Sigmoid colon (tissue), 7 donors: ENCODE measurements around the gene GTSF1L. TPM values are rescaled to one million over a fixed set of nuclear protein-coding genes. Genes with fewer than 3 reads are reported as not detected.

Source experiments
- DNase-seq: peaks from one replicate; pipeline ENCODE4 v3.0.0-alpha.2; 2019
- H3K27ac ChIP-seq, 4 donors: fragments of 200-600 bp; sonication (generic); one replicate each; pipeline ENCODE4 v1.5.1; 2016 to 2019; ENCODE audit warnings: mild to moderate bottlenecking in 1 of 4
- H3K27me3 ChIP-seq, 3 donors: fragments of 200-600 bp; sonication (generic); one replicate each; pipeline ENCODE4 v1.5.1; 2019; ENCODE audit warnings: mild to moderate bottlenecking in 1 of 3
- H3K36me3 ChIP-seq, 4 donors: fragments of 200-600 bp; sonication (generic); one replicate each; pipeline ENCODE4 v1.5.1; 2016 to 2019
- H3K4me1 ChIP-seq, 4 donors: fragments of 200-600 bp; sonication (generic); one replicate each; pipeline ENCODE4 v1.5.1; 2017 to 2019
- H3K4me3 ChIP-seq, 4 donors: fragments of 200-600 bp; sonication (generic); one replicate each; pipeline ENCODE4 v1.5.1; 2017 to 2019; ENCODE audit warnings: mild to moderate bottlenecking in 2 of 4, moderate library complexity in 1 of 4
- H3K9me3 ChIP-seq, 4 donors: fragments of 200-600 bp in 3 of 4; sonication (generic) in 3 of 4; one replicate each; pipeline versions ENCODE4 v1.5.1 to v1.6.1; 2013 to 2019
- EP300 ChIP-seq, 4 donors: sonication (generic); formaldehyde crosslinking; IDR thresholded peaks; one replicate each; pipeline ENCODE4 v1.6.1; 2017; ENCODE audit warnings: antibody characterized with exemption in 4 of 4
- POLR2A ChIP-seq, 2 donors: fragments of 450-650 bp; IDR thresholded peaks; one replicate each; pipeline ENCODE4 v1.6.1; 2016; ENCODE audit warnings: antibody characterized with exemption in 2 of 2, mild to moderate bottlenecking in 2 of 2, moderate library complexity in 2 of 2
- POLR2AphosphoS5 ChIP-seq, 4 donors: sonication (generic); formaldehyde crosslinking; IDR thresholded peaks; one replicate each; pipeline ENCODE4 v1.6.1; 2017; ENCODE audit warnings: antibody characterized with exemption in 4 of 4
- WGBS, 2 donors: extraction: QIAGEN DNeasy Blood & Tissue Kit; methylation state at CpG; one replicate each; pipeline ENCODE4 v1.1.7; 2013; 5-methylcytosine and 5-hydroxymethylcytosine counted together
- intact Hi-C: fragments of 100-400 bp; cut with DNase I; formaldehyde crosslinking; loops from one replicate; pipeline ENCODE4 v1.15.1; 2023
- polyA plus RNA-seq, 3 donors: library from polyadenylated mRNA; stranded (reverse); fragments of 200-250 nt; gene quantifications; one replicate each; pipeline ENCODE4 v1.2.3, GENCODE V29; 2013
- total RNA-seq, 4 donors: library from RNA; depleted of rRNA; stranded (reverse); fragments of >200 nt; gene quantifications; one replicate each; pipeline ENCODE4 v1.1.0, GENCODE V29; 2016
- TF ChIP-seq, protein P1 (sequence below), 4 experiments: fragments of 450-650 bp in 3 of 4; fragments of 200-600 bp in 1 of 4; IDR thresholded peaks; one replicate each; pipeline ENCODE4 v1.5.1; 2016 to 2019; ENCODE audit warnings: antibody characterized with exemption in 4 of 4, mild to moderate bottlenecking in 3 of 4, moderate library complexity in 2 of 4
- donor health status: healthy with polysubstance abuse.
- donor health status: Bipolar disorder and iron deficiency.
- donor health status: healthy.

GTSF1L gene
- total and polyA plus RNA-seq, 7 donors: 0.17 TPM; not detected in 6

DNA sequence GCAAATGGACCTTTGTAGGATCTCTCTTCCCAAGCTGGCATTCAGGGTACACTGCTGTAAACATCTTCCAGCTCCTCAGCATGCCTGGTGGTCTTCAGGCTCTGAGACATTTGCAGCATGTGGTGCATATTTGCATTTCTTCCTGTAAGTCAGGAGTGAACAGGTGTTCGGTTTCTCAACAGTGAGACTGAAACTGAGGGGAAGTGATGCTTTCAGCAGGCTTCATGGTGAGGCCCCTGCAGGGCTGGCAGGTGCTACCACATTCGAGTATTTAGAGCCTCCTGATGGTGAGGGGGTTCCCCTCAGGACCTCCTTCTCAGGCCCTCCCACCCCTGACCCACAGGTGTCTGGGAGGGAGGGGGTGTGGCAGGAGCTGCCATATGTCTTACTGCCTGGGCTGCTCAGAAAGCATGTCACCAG, 44.8 kb downstream of the GTSF1L start:
- intact Hi-C loops: no loop called here
- 44 to 64% methylated on average over 2 of the region's 2 CpGs for WGBS, 2 donors
- H3K27me3 ChIP-seq: no peaks in the 10 kb centered on the region
- H3K27ac ChIP-seq: no peak overlapping the region
- H3K4me3 ChIP-seq: no peak overlapping the region
- TF ChIP-seq POLR2A (IDR thresholded peaks at IDR 0.05) (no peak), POLR2AphosphoS5 (IDR thresholded peaks at IDR 0.05) (no peak), EP300 (IDR thresholded peaks at IDR 0.05) (no peak)
- TF ChIP-seq, protein P1, sequence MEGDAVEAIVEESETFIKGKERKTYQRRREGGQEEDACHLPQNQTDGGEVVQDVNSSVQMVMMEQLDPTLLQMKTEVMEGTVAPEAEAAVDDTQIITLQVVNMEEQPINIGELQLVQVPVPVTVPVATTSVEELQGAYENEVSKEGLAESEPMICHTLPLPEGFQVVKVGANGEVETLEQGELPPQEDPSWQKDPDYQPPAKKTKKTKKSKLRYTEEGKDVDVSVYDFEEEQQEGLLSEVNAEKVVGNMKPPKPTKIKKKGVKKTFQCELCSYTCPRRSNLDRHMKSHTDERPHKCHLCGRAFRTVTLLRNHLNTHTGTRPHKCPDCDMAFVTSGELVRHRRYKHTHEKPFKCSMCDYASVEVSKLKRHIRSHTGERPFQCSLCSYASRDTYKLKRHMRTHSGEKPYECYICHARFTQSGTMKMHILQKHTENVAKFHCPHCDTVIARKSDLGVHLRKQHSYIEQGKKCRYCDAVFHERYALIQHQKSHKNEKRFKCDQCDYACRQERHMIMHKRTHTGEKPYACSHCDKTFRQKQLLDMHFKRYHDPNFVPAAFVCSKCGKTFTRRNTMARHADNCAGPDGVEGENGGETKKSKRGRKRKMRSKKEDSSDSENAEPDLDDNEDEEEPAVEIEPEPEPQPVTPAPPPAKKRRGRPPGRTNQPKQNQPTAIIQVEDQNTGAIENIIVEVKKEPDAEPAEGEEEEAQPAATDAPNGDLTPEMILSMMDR (IDR thresholded peaks at IDR 0.05): no peak
- no peaks in the 10 kb centered on the region for H3K9me3 ChIP-seq
- DNase-seq: no peak
- H3K36me3 ChIP-seq: no peaks in the 10 kb centered on the region
- no peaks in the 10 kb centered on the region for H3K4me1 ChIP-seq

DNA sequence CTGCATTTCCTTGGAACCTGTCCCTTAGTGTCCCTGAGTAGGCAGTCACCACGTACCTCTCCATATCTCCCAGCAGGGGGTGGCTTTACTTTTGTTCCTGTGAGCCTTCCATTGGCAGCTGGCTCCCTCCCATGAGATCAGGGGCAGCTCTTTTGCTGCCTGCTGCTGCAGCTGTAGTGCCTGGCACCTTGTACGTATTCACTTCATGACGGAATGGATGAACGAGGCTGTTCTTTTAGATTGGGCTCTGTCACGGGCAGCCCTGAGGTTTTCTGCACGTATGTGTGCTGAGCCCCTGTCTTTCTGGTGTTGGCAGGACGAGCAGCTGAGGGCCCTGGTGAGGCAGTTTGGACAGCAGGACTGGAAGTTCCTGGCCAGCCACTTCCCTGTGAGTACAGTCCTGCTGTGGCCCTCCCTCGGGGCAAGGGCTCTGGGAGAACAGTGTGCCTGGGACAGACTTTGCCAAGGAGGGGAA, 45.3 kb downstream of the GTSF1L start:
- TF ChIP-seq POLR2A (IDR thresholded peaks at IDR 0.05) (no peak), EP300 (IDR thresholded peaks at IDR 0.05) (no peak), POLR2AphosphoS5 (IDR thresholded peaks at IDR 0.05) (no peak)
- TF ChIP-seq, protein P1 (IDR thresholded peaks at IDR 0.05): no peak
- Histone ChIP-seq H3K4me1 (no peaks in the 10 kb centered on the region), H3K9me3 (no peaks in the 10 kb centered on the region), H3K27me3 (no peaks in the 10 kb centered on the region), H3K36me3 (no peaks in the 10 kb centered on the region), H3K4me3 (no peak overlapping the region), H3K27ac (no peak overlapping the region)
- 74 to 85% methylated on average over 8 of the region's 8 CpGs for WGBS, 2 donors
- DNase-seq: no peak
- intact Hi-C loops: no loop called here

DNA sequence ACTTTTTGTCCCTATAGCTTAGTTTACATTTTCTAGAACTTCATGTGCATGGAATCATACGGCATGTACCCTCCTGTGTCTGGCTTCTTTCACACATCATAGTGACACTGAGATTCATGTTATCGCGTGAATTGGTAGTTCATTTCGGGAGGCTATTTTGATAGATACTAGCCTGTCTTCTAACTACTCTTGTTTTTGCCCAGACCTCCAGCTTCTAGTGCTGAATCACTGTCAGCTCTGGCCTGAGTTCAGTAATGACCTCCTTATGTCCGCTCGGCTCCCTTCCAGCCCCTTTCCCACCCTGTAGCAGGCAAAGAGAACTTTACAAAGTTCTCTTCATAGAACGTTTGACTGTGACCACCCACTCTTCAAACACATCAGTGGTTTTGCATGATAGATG, 45.8 kb downstream of the GTSF1L start:
- DNase-seq: no peak
- Histone ChIP-seq H3K27me3 (no peaks in the 10 kb centered on the region), H3K36me3 (no peaks in the 10 kb centered on the region), H3K4me1 (no peaks in the 10 kb centered on the region), H3K4me3 (no peak overlapping the region), H3K9me3 (no peaks in the 10 kb centered on the region), H3K27ac (no peak overlapping the region)
- intact Hi-C loops: no loop called here
- WGBS, 2 donors: 84 to 91% methylated on average over 7 of the region's 7 CpGs
- TF ChIP-seq EP300 (IDR thresholded peaks at IDR 0.05): no peak

DNA sequence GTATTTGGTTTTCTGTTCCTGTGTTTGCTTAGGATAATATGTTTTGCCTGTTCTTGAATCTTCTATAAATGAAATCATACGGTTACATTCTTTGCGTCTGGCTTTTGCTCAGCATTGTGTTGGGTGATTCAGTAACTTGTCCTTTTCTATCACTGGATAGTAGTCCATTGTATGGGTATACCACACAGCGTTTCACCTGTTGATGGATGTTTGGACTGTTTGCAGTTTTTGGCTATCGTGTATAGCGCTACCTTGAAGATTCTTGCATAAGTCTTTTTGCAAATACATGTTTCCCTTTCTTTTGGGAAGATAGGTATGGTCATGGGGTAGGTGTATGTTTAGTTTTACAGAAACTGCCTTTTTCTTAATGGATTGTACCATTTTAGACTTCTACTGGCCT, 50.4 kb downstream of the GTSF1L start:
- DNase-seq: no peak
- WGBS, 2 donors: 94 to 97% methylated on average over 5 of the region's 5 CpGs
- TF ChIP-seq, protein P1 (IDR thresholded peaks at IDR 0.05): no peak
- no peak for TF ChIP-seq EP300 (IDR thresholded peaks at IDR 0.05)
- TF ChIP-seq POLR2AphosphoS5 (IDR thresholded peaks at IDR 0.05): no peak
- no peak for TF ChIP-seq POLR2A (IDR thresholded peaks at IDR 0.05)

More for the DNA sequence above, 50.4 kb downstream of the GTSF1L start:
- Histone ChIP-seq H3K4me3 (no peak overlapping the region), H3K36me3 (no peaks in the 10 kb centered on the region), H3K9me3 (no peaks in the 10 kb centered on the region), H3K4me1 (no peaks in the 10 kb centered on the region), H3K27me3 (peaks cover 0 to 18% (median 0%) of the 10 kb centered on the region in 3 donors), H3K27ac (no peak overlapping the region)
- intact Hi-C loops: no loop called here

Other genes starting within 250 kb of the GTSF1L start
- 10 to 100 TPM in 3 of 4 donors, 1 to 10 TPM in 1; 9.0 to 26.9 (median 11.8) TPM for gene L3MBTL1, start 219.3 kb downstream of the GTSF1L start, total RNA-seq
- 1 to 10 TPM in 2 of 3 donors, under 1 TPM in 1; 0.46 to 5.0 (median 1.2) TPM for gene L3MBTL1, start 219.3 kb downstream of the GTSF1L start, polyA plus RNA-seq
- 1 to 10 TPM in 1 of 4 donors, under 1 TPM in 2, not detected in 1; 0.66 to 8.3 (median 0.71) TPM for gene SGK2, start 168.0 kb downstream of the GTSF1L start, total RNA-seq
- gene SGK2, start 168.0 kb downstream of the GTSF1L start, polyA plus RNA-seq: 100 to 1,000 TPM in 1 of 3 donors, 10 to 100 TPM in 2; 46.2 to 114 (median 49.2) TPM
- 10 to 100 TPM; 26.4 to 46.3 (median 29.8) TPM for gene IFT52, start 136.1 kb downstream of the GTSF1L start, total RNA-seq
- 10 to 100 TPM; 15.7 to 32.4 (median 30.7) TPM for gene IFT52, start 136.1 kb downstream of the GTSF1L start, polyA plus RNA-seq
- under 1 TPM in 1 of 4 donors, not detected in 3; 0.27 TPM for gene MYBL2, start 59.9 kb downstream of the GTSF1L start, total RNA-seq
- 10 to 100 TPM in 1 of 3 donors, 1 to 10 TPM in 2; 1.2 to 40.6 (median 6.9) TPM for gene MYBL2, start 59.9 kb downstream of the GTSF1L start, polyA plus RNA-seq
- 1 to 10 TPM in 2 of 4 donors, under 1 TPM in 2; 0.27 to 3.2 (median 1.2) TPM for gene TOX2, start 187.8 kb upstream of the GTSF1L start, total RNA-seq
- 1 to 10 TPM; 1.2 to 8.1 (median 3.6) TPM for gene TOX2, start 187.8 kb upstream of the GTSF1L start, polyA plus RNA-seq